Adrenal gland (tissue), 12 donors: ENCODE data around the gene KIAA1210. TPM values are rescaled to one million over a fixed set of nuclear protein-coding genes. Genes with fewer than 3 reads are reported as not detected.

Experiments
- DNase-seq, 7 donors: peaks; one replicate each; pipeline ENCODE4 v3.0.0-alpha.2; 2019 to 2020
- H3K27ac ChIP-seq, 5 donors: fragments of 200-600 bp; sonication (generic) in 4 of 5; 1 replicate in 3 of 5; 2 replicates in 2 of 5; pipeline versions ENCODE4 v1.5.1 to v1.8.0; 2016 to 2020; ENCODE audit warnings: mild to moderate bottlenecking in 1 of 5
- H3K27me3 ChIP-seq: fragments of 200-600 bp; 2 replicates; pipeline ENCODE4 v1.8.0; 2021
- H3K36me3 ChIP-seq, 2 donors: fragments of 200-600 bp; replicated peaks in 1 of 2; 1 replicate in 1 of 2; 2 replicates in 1 of 2; pipeline versions ENCODE4 v1.5.1 to v1.8.0; 2018 to 2022
- H3K4me1 ChIP-seq, 2 donors: fragments of 200-600 bp; replicated peaks in 1 of 2; 1 replicate in 1 of 2; 2 replicates in 1 of 2; pipeline versions ENCODE4 v1.5.1 to v1.8.0; 2018 to 2021
- H3K4me3 ChIP-seq, 4 donors: fragments of 200-600 bp; sonication (generic) in 3 of 4; one replicate each; pipeline ENCODE4 v1.5.1; 2016 to 2018
- H3K9me3 ChIP-seq, 3 donors: fragments of 200-600 bp; sonication (generic) in 1 of 3; replicated peaks in 1 of 3; 1 replicate in 2 of 3; 2 replicates in 1 of 3; pipeline versions ENCODE4 v1.5.1 to v1.8.0; 2016 to 2021
- POLR2A ChIP-seq, 2 donors: fragments of 450-650 bp; IDR thresholded peaks; one replicate each; pipeline ENCODE4 v1.6.1; 2017; ENCODE audit warnings: antibody characterized with exemption in 2 of 2, mild to moderate bottlenecking in 2 of 2, moderate library complexity in 1 of 2
- WGBS, 4 donors: extraction: QIAGEN DNeasy Blood & Tissue Kit in 2 of 4; methylation state at CpG; one replicate each; pipeline versions ENCODE4 v1.1.5 to v1.1.7; 2013 to 2017; 5-methylcytosine and 5-hydroxymethylcytosine counted together
- intact Hi-C, 2 donors: fragments of 100-400 bp; cut with DNase I; formaldehyde crosslinking; loops; one replicate each; pipeline versions ENCODE4 v1.14.1 to v1.15.0; 2022 to 2023
- polyA plus RNA-seq, 3 donors: library from polyadenylated mRNA; stranded (reverse); fragments of 200-250 nt in 2 of 3; fragments of 350-450 nt in 1 of 3; fragmentation: Illumina TruSeq in 1 of 3; extraction: RNeasy Lipid Tissue Mini Kit (QIAGEN cat#74804) in 1 of 3; gene quantifications; one replicate each; pipeline ENCODE4 v1.2.3, GENCODE V29; 2013 to 2014
- total RNA-seq, 9 donors: library from RNA; depleted of rRNA in 4 of 9; stranded (reverse); fragments of >200 nt in 4 of 9; fragments of 120-200 nt in 1 of 9; fragmentation: NEBNext Ultra II Directional in 1 of 9; extraction: Animal tissue kit (Norgen Biotek cat#: 25700) in 1 of 9; gene quantifications; one replicate each; pipeline versions ENCODE4 v1.1.0 to v1.2.4, GENCODE V29; 2013 to 2023
- TF ChIP-seq, protein P1 (sequence below), 6 experiments: fragments of 450-650 bp in 4 of 6; fragments of 200-600 bp in 2 of 6; sonication (generic) in 1 of 6; IDR thresholded peaks; 1 replicate in 5 of 6; 2 replicates in 1 of 6; pipeline versions ENCODE4 v1.5.1 to v1.8.0; 2016 to 2021; ENCODE audit warnings: antibody characterized with exemption in 6 of 6, mild to moderate bottlenecking in 2 of 6, moderate library complexity in 1 of 6
- donor health status: healthy with polysubstance abuse.
- donor health status: Bipolar disorder and iron deficiency.
- donor health status: DM: yes; HTN: yes; CAD: no.
- donor health status: DM: no; HTN: no; CAD: no.
- donor health status: DM: no; HTN: no; CAD: no.
- donor health status: DM: yes; HTN: yes; CAD: no.

Gene KIAA1210
- total and polyA plus RNA-seq, 12 donors = 0.56 to 12.9 (median 2.7) TPM

DNA sequence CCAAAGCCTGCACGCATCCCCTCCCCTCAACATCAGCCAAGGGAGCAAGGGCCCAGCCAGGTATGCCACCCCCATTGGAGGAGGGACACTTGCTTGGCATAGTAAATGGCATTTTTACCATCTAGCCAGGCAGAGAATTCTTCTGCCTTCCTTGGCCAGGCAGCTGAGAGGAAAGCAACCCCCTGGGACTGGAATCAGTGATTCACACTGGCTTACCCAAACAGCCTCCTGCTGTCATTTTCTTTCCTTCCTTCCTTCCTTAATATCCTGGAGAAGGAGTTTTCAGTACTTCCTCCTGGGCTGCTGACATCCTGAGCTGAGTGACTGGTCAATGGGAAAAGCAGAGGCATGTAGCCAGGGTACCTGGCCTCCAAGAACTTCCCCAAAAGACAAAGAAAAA, 28.6 kb upstream of the KIAA1210 start:
- DNase-seq = no peak
- TF ChIP-seq POLR2A (IDR thresholded peaks at IDR 0.05) = no peak
- TF ChIP-seq, protein P1, sequence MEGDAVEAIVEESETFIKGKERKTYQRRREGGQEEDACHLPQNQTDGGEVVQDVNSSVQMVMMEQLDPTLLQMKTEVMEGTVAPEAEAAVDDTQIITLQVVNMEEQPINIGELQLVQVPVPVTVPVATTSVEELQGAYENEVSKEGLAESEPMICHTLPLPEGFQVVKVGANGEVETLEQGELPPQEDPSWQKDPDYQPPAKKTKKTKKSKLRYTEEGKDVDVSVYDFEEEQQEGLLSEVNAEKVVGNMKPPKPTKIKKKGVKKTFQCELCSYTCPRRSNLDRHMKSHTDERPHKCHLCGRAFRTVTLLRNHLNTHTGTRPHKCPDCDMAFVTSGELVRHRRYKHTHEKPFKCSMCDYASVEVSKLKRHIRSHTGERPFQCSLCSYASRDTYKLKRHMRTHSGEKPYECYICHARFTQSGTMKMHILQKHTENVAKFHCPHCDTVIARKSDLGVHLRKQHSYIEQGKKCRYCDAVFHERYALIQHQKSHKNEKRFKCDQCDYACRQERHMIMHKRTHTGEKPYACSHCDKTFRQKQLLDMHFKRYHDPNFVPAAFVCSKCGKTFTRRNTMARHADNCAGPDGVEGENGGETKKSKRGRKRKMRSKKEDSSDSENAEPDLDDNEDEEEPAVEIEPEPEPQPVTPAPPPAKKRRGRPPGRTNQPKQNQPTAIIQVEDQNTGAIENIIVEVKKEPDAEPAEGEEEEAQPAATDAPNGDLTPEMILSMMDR (IDR thresholded peaks at IDR 0.05) = no peak
- intact Hi-C loops = no loop called here
- H3K36me3 ChIP-seq = no peaks in the 10 kb centered on the region
- H3K9me3 ChIP-seq = no peaks in the 10 kb centered on the region
- 91 to 100% (median 100%) methylated on average over 1 of the region's 1 CpG; no CpG with 5 or more reads in 1 of the 4 donors for WGBS, 4 donors
- H3K27ac ChIP-seq = no peak overlapping the region
- H3K27me3 ChIP-seq = peaks cover 40% of the 10 kb centered on the region
- no peaks in the 10 kb centered on the region for H3K4me1 ChIP-seq
- no peak overlapping the region for H3K4me3 ChIP-seq

DNA sequence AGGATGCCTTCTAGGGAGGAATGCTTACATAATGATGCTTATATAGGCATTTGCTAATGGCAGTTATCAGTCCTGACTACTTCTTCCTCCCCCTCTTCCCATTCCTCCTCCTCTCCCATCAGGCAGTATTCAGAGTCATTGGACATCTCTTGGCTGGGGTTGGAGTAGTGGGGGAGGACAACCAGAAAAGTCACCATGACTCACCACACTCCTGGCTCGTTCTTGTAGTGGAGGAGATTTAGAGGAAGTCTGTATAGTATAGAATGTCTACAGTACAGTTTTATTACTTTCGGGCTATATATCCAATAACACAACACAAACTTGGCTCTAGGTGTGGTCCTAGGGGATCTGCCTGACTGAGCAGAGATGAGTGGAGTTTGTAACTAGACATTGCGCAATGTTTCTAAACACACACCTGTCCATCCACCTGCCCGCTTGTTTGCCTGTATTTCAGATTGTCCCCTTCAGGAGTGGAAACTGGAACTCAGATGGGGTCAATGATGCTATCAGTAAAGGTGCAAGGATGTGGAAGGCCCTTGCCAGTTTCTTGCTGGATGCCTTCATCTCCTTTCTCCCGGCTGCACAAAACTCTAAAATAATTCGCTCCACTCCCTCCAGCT, 27.9 kb upstream of the KIAA1210 start:
- 49 to 65% (median 59%) methylated on average over 5 to 6 of the region's 6 CpGs for WGBS, 4 donors
- Histone ChIP-seq H3K27ac (no peak overlapping the region), H3K9me3 (no peaks in the 10 kb centered on the region), H3K27me3 (peaks cover 44% of the 10 kb centered on the region), H3K36me3 (no peaks in the 10 kb centered on the region), H3K4me1 (no peaks in the 10 kb centered on the region), H3K4me3 (no peak overlapping the region)
- intact Hi-C loops = no loop called here
- peak in 1 of 7 donors; percentile 5 for DNase-seq
- TF ChIP-seq, protein P1 (IDR thresholded peaks at IDR 0.05) = no peak

DNA sequence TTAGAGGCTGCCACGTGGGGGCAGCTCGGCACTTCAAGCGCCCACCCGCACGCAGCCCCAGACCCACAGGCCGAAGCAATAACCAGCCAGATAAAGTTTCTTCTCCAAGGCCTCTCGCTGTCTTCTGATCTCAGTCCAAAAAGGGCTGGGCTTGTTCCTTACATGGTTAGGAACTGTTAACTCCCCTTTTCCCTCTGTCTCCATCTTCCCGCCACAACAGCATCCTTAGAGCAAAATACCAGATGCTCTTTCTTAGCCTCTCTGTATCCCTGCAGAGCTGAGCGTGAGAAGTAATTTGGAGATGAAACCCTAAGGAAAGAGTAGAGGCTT, 23.4 kb upstream of the KIAA1210 start:
- TF ChIP-seq, protein P1 (IDR thresholded peaks at IDR 0.05) = no peak
- no peak for TF ChIP-seq POLR2A (IDR thresholded peaks at IDR 0.05)
- no peaks in the 10 kb centered on the region for H3K4me1 ChIP-seq
- no peaks in the 10 kb centered on the region for H3K36me3 ChIP-seq
- H3K27ac ChIP-seq = no peak overlapping the region
- 22 to 51% (median 41%) methylated on average over 3 to 9 of the region's 9 CpGs for WGBS, 4 donors
- DNase-seq = peak in 1 of 7 donors; percentile 2
- H3K9me3 ChIP-seq = no peaks in the 10 kb centered on the region
- H3K4me3 ChIP-seq = no peak overlapping the region
- H3K27me3 ChIP-seq = peaks cover 39% of the 10 kb centered on the region
- intact Hi-C loops = no loop called here

DNA sequence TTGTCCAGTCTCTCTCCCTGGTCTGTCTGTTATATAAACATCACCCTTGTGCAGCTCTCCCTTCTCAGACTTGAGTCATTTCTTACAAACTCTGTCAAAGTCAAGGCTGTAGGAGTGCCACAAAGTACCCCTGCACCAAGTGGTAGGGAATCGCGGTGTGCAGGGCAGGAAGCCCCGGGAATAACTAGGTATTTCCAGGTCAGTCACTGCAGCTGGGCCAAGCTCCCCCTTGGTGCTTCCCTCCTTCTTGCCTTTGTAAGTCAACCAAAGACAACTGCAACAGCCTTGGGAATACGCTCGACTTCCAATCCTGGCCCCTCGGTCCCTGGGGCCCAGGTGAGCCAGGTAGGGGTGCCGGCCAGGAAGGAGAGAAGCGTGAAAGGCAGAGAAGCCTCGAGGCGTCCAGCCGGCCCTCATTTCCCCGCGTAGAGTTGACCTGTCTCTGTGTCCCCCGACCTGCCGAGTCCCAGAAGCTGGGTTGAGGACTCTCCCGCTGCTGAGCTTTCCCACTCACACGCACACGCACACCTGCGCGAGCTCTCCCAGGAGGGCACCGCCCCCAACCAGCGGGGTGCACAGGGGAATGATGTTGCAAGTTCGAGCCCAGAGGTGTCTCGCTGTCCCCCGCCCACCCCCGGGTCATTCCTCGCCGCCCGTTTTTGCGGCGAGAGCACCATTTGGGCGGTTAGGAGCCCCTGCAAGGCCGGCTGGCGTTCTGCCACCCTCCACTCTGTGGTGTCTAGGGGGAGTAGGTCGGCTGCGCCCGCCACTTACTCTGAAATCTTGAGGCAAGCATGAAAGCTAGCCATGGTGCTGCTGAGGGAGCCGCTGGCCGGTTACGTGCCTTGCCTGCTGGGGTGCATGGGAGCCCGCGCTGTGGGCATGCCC, 22.8 kb upstream of the KIAA1210 start:
- no peak for TF ChIP-seq POLR2A (IDR thresholded peaks at IDR 0.05)
- TF ChIP-seq, protein P1 (IDR thresholded peaks at IDR 0.05) = no peak
- Histone ChIP-seq H3K36me3 (no peaks in the 10 kb centered on the region), H3K4me3 (no peak overlapping the region), H3K27ac (no peak overlapping the region), H3K27me3 (peaks cover 34% of the 10 kb centered on the region), H3K9me3 (no peaks in the 10 kb centered on the region), H3K4me1 (no peaks in the 10 kb centered on the region)
- DNase-seq = peak in 2 of 7 donors; percentile 7 to 20
- WGBS, 4 donors = 49 to 78% (median 66%) methylated on average over 12 to 42 of the region's 42 CpGs
- intact Hi-C loops = no loop called here
